H9 (cell line): ENCODE results near the gene CERS6. TPM values are rescaled to one million over a fixed set of nuclear protein-coding genes. Genes with fewer than 3 reads are reported as not detected.
"Not testable (repeated sequence)": the region's sequence is repeated elsewhere in the genome, so short reads cannot be mapped to it uniquely, and the experiment has no call there.

ENCODE experiments used
- DNase-seq: peaks from one replicate; pipeline ENCODE4 v3.0.0-alpha.2; 2017
- H2AFZ ChIP-seq: one replicate; pipeline ENCODE4 v1.6.1; 2013; ENCODE audit warnings: mild to moderate bottlenecking, low read length, control low read depth, moderate library complexity
- H2AK5ac ChIP-seq: 2 replicates; pipeline ENCODE4 v1.6.1; 2013; ENCODE audit warnings: low read length, control low read depth, mixed read lengths; ENCODE audit not compliant: insufficient read length
- H2BK120ac ChIP-seq: one replicate; pipeline ENCODE4 v1.6.1; 2013; ENCODE audit warnings: low read depth, mild to moderate bottlenecking, low read length, control low read depth, inconsistent platforms; ENCODE audit not compliant: poor library complexity, severe bottlenecking
- H2BK12ac ChIP-seq: 2 replicates; pipeline ENCODE4 v1.6.1; 2013; ENCODE audit warnings: low read length, control low read depth, mixed read lengths, low read depth; ENCODE audit not compliant: insufficient read length
- H2BK15ac ChIP-seq: 2 replicates; pipeline ENCODE4 v1.6.1; 2013; ENCODE audit warnings: low read depth, low read length, control low read depth
- H2BK20ac ChIP-seq: one replicate; pipeline ENCODE4 v1.6.1; 2013; ENCODE audit warnings: low read depth, mild to moderate bottlenecking, low read length, control low read depth, inconsistent platforms; ENCODE audit not compliant: poor library complexity, severe bottlenecking
- H2BK5ac ChIP-seq: 2 replicates; pipeline ENCODE4 v1.6.1; 2013; ENCODE audit warnings: low read length, control low read depth, mixed read lengths; ENCODE audit not compliant: insufficient read length
- H3K14ac ChIP-seq: 2 replicates; pipeline ENCODE4 v1.6.1; 2013; ENCODE audit warnings: low read length, control low read depth; ENCODE audit not compliant: insufficient read depth
- H3K18ac ChIP-seq: 2 replicates; pipeline ENCODE4 v1.6.1; 2013; ENCODE audit warnings: low read depth, mild to moderate bottlenecking, mixed read lengths, low read length, control low read depth; ENCODE audit not compliant: insufficient read length
- H3K23ac ChIP-seq: 2 replicates; pipeline ENCODE4 v1.6.1; 2013; ENCODE audit warnings: low read length, control low read depth, mixed read lengths, low read depth; ENCODE audit not compliant: insufficient read length
- H3K23me2 ChIP-seq: 2 replicates; pipeline ENCODE4 v1.6.1; 2013; ENCODE audit warnings: low read depth, mild to moderate bottlenecking, mixed read lengths, low read length, control low read depth; ENCODE audit not compliant: insufficient read length, poor library complexity, severe bottlenecking
- H3K27ac ChIP-seq: 2 replicates; pipeline ENCODE4 v1.5.1; 2013; ENCODE audit warnings: low read length, control low read depth, mixed read lengths, low read depth; ENCODE audit not compliant: insufficient read length
- H3K27me3 ChIP-seq: 2 replicates; pipeline ENCODE4 v1.6.1; 2013; ENCODE audit warnings: low read length, control low read depth, inconsistent platforms; ENCODE audit not compliant: insufficient read depth
- H3K4ac ChIP-seq: 2 replicates; pipeline ENCODE4 v1.6.1; 2013; ENCODE audit warnings: low read depth, mild to moderate bottlenecking, control low read depth, inconsistent platforms, low read length, moderate library complexity
- H3K4me1 ChIP-seq: 2 replicates; pipeline ENCODE4 v1.6.1; 2013; ENCODE audit warnings: low read length, control low read depth, inconsistent platforms; ENCODE audit not compliant: insufficient read depth
- H3K4me2 ChIP-seq: 2 replicates; pipeline ENCODE4 v1.6.1; 2013; ENCODE audit warnings: low read length, control low read depth, mixed read lengths; ENCODE audit not compliant: insufficient read length, insufficient read depth
- H3K56ac ChIP-seq: 2 replicates; pipeline ENCODE4 v1.6.1; 2013; ENCODE audit warnings: low read depth, mild to moderate bottlenecking, mixed read lengths, low read length, control low read depth; ENCODE audit not compliant: insufficient read length
- H3K79me1 ChIP-seq: 2 replicates; pipeline ENCODE4 v1.6.1; 2013; ENCODE audit warnings: low read depth, mild to moderate bottlenecking, moderate library complexity, low read length, control low read depth, inconsistent platforms; ENCODE audit not compliant: insufficient read depth, poor library complexity, severe bottlenecking
- H3K79me2 ChIP-seq: 2 replicates; pipeline ENCODE4 v1.6.1; 2013; ENCODE audit warnings: low read length, control low read depth, inconsistent platforms; ENCODE audit not compliant: insufficient read depth
- H3K9ac ChIP-seq: 2 replicates; pipeline ENCODE4 v1.6.1; 2013; ENCODE audit warnings: low read length, control low read depth, mixed read lengths; ENCODE audit not compliant: insufficient read length; ENCODE audit errors: extremely low read depth
- H3K9me3 ChIP-seq: one replicate; pipeline ENCODE4 v1.6.1; 2013; ENCODE audit warnings: low read depth, low read length, inconsistent platforms; ENCODE audit not compliant: control insufficient read depth
- H3T11ph ChIP-seq: one replicate; pipeline ENCODE4 v1.6.1; 2013; ENCODE audit warnings: mild to moderate bottlenecking, low read length, control low read depth, inconsistent platforms
- H4K20me1 ChIP-seq: one replicate; pipeline ENCODE4 v1.6.1; 2013; ENCODE audit not compliant: control insufficient read depth, insufficient read length, insufficient read depth
- H4K5ac ChIP-seq: 2 replicates; pipeline ENCODE4 v1.6.1; 2013; ENCODE audit warnings: low read depth, mild to moderate bottlenecking, mixed read lengths, low read length, control low read depth; ENCODE audit not compliant: insufficient read length
- H4K8ac ChIP-seq: replicated peaks from 2 replicates; pipeline ENCODE4 v1.6.1; 2013; ENCODE audit warnings: low read length, control low read depth, mixed read lengths, low read depth; ENCODE audit not compliant: insufficient read length
- H4K91ac ChIP-seq: 2 replicates; pipeline ENCODE4 v1.6.1; 2013; ENCODE audit warnings: low read depth, mild to moderate bottlenecking, moderate library complexity, mixed read lengths, low read length, control low read depth; ENCODE audit not compliant: insufficient read length
- H3K27ac Mint-ChIP-seq, 3 experiments: 2 replicates in 2 of 3; 3 replicates in 1 of 3; pipeline ENCODE4 v1.8.0; 2020 to 2021; ENCODE audit warnings: mixed read lengths in 3 of 3, mild to moderate bottlenecking in 1 of 3, moderate library complexity in 1 of 3
- H3K27me3 Mint-ChIP-seq: 2 replicates; pipeline ENCODE4 v1.8.0; 2021; ENCODE audit warnings: low read depth, mild to moderate bottlenecking, moderate library complexity, mixed read lengths
- H3K36me3 Mint-ChIP-seq, 3 experiments: 2 replicates in 2 of 3; 3 replicates in 1 of 3; pipeline ENCODE4 v1.8.0; 2020 to 2021; ENCODE audit warnings: low read depth in 3 of 3, mixed read lengths in 3 of 3; ENCODE audit not compliant: insufficient read depth in 1 of 3
- H3K4me1 Mint-ChIP-seq, 2 experiments: 2 replicates each; pipeline ENCODE4 v1.8.0; 2020; ENCODE audit warnings: mixed read lengths in 2 of 2
- H3K4me3 Mint-ChIP-seq, 2 experiments: 2 replicates in 1 of 2; 3 replicates in 1 of 2; pipeline ENCODE4 v1.8.0; 2020 to 2021; ENCODE audit warnings: mild to moderate bottlenecking in 2 of 2, mixed read lengths in 2 of 2, moderate library complexity in 1 of 2
- H3K9me3 Mint-ChIP-seq, 2 experiments: 2 replicates in 1 of 2; 3 replicates in 1 of 2; pipeline ENCODE4 v1.8.0; 2020; ENCODE audit warnings: mild to moderate bottlenecking in 2 of 2, mixed read lengths in 2 of 2, moderate library complexity in 1 of 2
- CTCF ChIP-seq: fragments of 200-600 bp; sonication (generic); conservative IDR thresholded peaks from 3 replicates; pipeline ENCODE4 v1.8.0; 2021; ENCODE audit warnings: antibody characterized with exemption, mild to moderate bottlenecking
- WGBS: extraction: QIAGEN DNeasy Blood & Tissue Kit; methylation state at CpG from one replicate; pipeline ENCODE4 v1.1.7; 2013; ENCODE audit warnings: missing lambda C conversion rate, low lambda C conversion rate, mixed read lengths; ENCODE audit not compliant: insufficient read length; ENCODE audit errors: extremely low coverage; 5-methylcytosine and 5-hydroxymethylcytosine counted together
- total RNA-seq: library from RNA; stranded (reverse); gene quantifications from 2 replicates; pipeline ENCODE4 v1.2.1, GENCODE V29; 2021

Gene CERS6
- total RNA-seq, 1 experiment from 2014 or later, result 17.7 TPM

GRCh38 chr2:168501466-168502065, 45.5 kb downstream of the CERS6 start:
- H3K4me2 ChIP-seq, result no peak overlapping the region
- no peak overlapping the region for H4K8ac ChIP-seq
- no peak overlapping the region for H3K4ac ChIP-seq
- Mint-ChIP-seq H3K27me3 (no peaks in the 10 kb centered on the region), H3K4me3 (no peak overlapping the region), H3K27ac (no peak overlapping the region), H3K4me1 (peaks cover 14 to 19% of the 10 kb centered on the region in 2 experiments), H3K9me3 (peaks cover 0 to 6% of the 10 kb centered on the region in 2 experiments; a peak in 3 of 5 replicates), H3K36me3 (peaks cover 2 to 11% (median 4%) of the 10 kb centered on the region in 3 experiments; a peak in 5 of 7 replicates)
- H2AFZ ChIP-seq, result no peak overlapping the region
- H3K23ac ChIP-seq, result no peak overlapping the region
- no peak overlapping the region for H3K56ac ChIP-seq
- H4K91ac ChIP-seq, result no peak overlapping the region
- no peak overlapping the region for H2AK5ac ChIP-seq
- H3K27me3 ChIP-seq, result no peaks in the 10 kb centered on the region
- H2BK5ac ChIP-seq, result no peak overlapping the region
- H3K9ac ChIP-seq, result no peak overlapping the region
- no peak overlapping the region for H2BK20ac ChIP-seq
- TF ChIP-seq CTCF, result no peak
- peaks cover 2% of the 10 kb centered on the region for H3K79me1 ChIP-seq
- H3T11ph ChIP-seq, result no peak overlapping the region
- no peaks in the 10 kb centered on the region for H4K20me1 ChIP-seq
- H3K23me2 ChIP-seq, result no peaks in the 10 kb centered on the region
- H3K14ac ChIP-seq, result no peak overlapping the region
- no peak for DNase-seq
- H2BK15ac ChIP-seq, result no peak overlapping the region
- H2BK12ac ChIP-seq, result no peak overlapping the region
- H3K4me1 ChIP-seq, result no peaks in the 10 kb centered on the region
- no peak overlapping the region for H4K5ac ChIP-seq
- WGBS, result no CpG with 5 or more reads among the region's 4 CpGs
- H3K9me3 ChIP-seq, result no peaks in the 10 kb centered on the region
- no peak overlapping the region for H3K18ac ChIP-seq
- H3K79me2 ChIP-seq, result peaks cover 3% of the 10 kb centered on the region; the same call in 1 of the 2 replicates
- H2BK120ac ChIP-seq, result no peak overlapping the region
- H3K27ac ChIP-seq, result no peak overlapping the region

GRCh38 chr2:168502852-168503251, 46.8 kb downstream of the CERS6 start:
- H4K5ac ChIP-seq, H3K79me2 ChIP-seq, DNase-seq, H3K79me1 ChIP-seq, H4K20me1 ChIP-seq, H3K27ac Mint-ChIP-seq, H2BK15ac ChIP-seq, H3K14ac ChIP-seq, H2BK120ac ChIP-seq, H3K18ac ChIP-seq, H4K91ac ChIP-seq, H3K36me3 Mint-ChIP-seq, H3K56ac ChIP-seq, H3T11ph ChIP-seq, H3K4me2 ChIP-seq, H3K4ac ChIP-seq, H3K27me3 Mint-ChIP-seq, H4K8ac ChIP-seq, H2AK5ac ChIP-seq, H2BK12ac ChIP-seq, H3K4me1 ChIP-seq, H3K23me2 ChIP-seq, H2AFZ ChIP-seq, H3K27ac ChIP-seq, H3K9me3 Mint-ChIP-seq, H2BK5ac ChIP-seq, H3K9ac ChIP-seq, H3K9me3 ChIP-seq, H2BK20ac ChIP-seq, H3K4me3 Mint-ChIP-seq, H3K23ac ChIP-seq, H3K27me3 ChIP-seq: not testable (repeated sequence)
- H3K4me1 Mint-ChIP-seq, result peaks cover 14 to 15% of the 10 kb centered on the region in 2 experiments
- WGBS, result no CpG with 5 or more reads among the region's 2 CpGs
